Hematopoietic multipotent progenitor cell (in vitro differentiated cells): ENCODE results near the gene PRKCZ. TPM values are rescaled to one million over a fixed set of nuclear protein-coding genes. Genes with fewer than 3 reads are reported as not detected.
"Not testable (repeated sequence)": the region's sequence is repeated elsewhere in the genome, so short reads cannot be mapped to it uniquely, and the experiment has no call there.

ENCODE experiments used
- DNase-seq, 3 donors: peaks; one replicate each; pipeline ENCODE4 v3.0.0-alpha.2; 2011 to 2015; ENCODE audit warnings: low read depth in 2 of 3, low spot score in 2 of 3
- total RNA-seq: library from RNA; depleted of rRNA; stranded (reverse); fragments of >200 nt; gene quantifications from one replicate; pipeline ENCODE4 v1.2.3, GENCODE V29; 2012

Gene PRKCZ
- total RNA-seq, 1 donor, result 24.8 TPM

GRCh38 chr1:2110738-2111673 is 60.8 kb downstream of the PRKCZ start:
- DNase-seq, result no peak

GRCh38 chr1:2111674-2112035 is 61.4 kb downstream of the PRKCZ start:
- DNase-seq, result no peak

DNA sequence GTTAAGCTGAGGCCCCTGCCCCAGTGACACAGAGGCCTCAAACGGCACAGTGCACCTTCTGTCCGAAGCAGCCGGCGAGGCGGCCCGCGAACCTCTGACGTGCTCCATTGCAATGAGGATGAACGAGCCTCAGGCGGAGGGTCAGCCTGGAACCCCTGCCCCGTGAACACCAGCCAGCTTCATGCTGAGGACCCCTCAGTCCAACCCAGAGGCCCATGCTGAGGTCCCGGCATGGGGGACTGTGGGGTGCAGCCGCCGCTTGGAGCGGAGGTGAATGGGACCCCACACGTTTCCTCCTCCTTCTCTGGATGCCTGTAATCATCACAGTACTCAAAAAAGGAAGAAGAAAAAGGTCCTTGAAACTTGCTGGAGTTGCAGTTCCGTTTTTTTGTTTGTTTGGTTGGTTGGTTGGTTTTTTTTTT is 62.1 kb downstream of the PRKCZ start:
- DNase-seq, result peak in 1 of 3 donors; percentile 41

DNA sequence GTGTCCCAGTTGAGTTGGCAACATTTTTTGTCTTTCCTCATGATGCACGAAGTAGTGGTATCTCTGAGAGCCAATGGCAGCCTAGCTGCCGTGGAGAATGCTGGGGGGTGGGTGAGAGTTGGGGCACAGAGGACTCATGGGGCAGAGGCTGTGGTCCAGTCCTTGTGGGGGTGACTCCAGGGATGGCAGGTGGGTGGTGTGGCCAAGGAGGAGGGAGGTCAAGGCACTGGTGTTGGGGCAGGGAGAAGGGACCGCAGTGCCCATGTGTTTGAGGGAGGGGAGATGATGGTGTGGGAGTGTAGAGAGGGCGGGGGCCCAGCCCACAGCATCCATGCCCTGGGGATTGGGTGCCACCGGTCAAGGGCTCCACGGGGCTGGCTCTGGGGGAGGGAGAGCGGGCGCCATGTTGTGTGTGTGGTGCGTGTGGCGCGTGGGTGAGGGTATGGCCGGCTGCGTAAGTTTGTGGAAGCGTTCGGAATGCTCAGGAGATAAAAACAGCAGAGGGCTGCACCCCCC is 63.5 kb downstream of the PRKCZ start:
- no peak for DNase-seq

DNA sequence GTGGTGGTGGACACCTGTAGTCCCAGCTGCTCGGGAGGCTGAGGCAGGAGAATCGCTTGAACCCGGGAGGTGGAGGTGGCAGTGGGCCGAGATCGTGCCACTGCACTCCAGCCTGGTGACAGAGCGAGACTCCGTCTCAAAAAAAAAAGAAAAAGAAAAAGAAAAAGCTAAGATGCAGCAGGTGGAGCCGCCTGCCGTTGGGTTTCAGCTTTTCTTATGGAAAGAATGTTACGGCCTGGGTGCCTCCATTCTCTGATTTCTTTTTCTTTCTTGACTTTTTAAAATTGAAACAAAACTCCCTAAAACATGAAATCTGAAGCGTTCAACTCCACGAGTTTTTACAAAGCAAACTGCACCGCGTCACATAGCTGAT is 64.4 kb downstream of the PRKCZ start:
- not testable (repeated sequence) for DNase-seq

DNA sequence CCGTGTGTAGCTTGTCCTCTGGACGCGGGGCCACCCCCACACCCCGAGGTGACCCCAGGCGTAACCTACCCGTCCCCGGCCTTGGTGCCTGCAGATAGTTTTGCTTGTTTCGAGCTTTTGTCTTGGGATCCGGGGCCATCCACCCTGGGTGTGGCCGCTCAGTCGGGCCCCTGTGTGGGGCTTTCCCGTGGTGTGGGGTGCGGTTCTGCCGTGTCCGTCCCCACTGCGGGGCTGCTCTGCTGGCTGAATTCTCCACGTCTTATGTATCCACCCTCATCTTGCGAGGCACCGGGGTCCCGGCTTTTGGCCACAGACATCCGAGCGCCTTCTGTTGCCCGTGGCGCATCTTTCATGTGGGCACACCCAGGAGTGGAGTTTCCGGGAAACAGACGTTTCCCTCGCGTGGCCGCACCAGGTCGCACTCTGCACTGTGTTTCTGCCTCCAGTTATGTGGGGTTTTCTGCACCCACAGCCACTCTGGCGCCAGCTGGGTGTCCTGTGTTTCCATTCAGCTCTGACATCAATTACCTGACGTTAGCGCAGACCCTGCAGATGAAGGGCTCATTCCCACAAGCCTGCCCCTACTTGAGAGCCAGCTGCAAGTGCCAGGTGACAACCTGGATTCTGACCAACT is 64.9 kb downstream of the PRKCZ start:
- DNase-seq, result no peak

- no peak for DNase-seq
These were observed 65.6 kb downstream of the PRKCZ start for GRCh38 chr1:2115702-2116341.

GRCh38 chr1:2119886-2120285 is 69.7 kb downstream of the PRKCZ start:
- no peak for DNase-seq

DNA sequence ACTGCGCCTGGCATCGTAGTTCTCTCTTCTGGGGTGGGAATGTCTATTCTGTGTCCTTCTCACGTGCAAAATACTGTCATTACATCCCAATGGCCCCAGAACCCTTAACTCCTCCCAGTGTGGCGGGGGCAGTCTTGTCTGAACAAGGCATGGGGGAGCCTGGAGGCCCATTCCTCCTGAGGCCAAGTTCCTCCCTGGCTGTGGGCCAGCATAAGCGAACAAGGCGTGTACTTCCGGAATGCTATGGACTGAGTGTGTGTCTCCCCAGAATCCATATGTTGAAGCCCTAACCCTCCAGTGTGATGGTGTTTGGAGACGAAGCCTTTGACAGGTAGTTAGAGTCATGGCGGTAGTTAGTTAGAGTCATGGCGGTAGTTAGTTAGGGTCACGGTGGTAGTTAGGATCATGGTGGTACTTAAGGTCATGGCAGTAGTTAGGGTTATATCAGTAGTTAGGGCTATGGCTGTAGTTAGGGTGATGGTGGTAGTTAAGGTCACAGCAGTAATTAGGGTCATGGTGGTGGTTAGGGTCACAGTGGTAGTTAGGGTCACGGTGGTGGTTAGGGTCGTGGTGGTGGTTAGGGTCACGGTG is 71.0 kb downstream of the PRKCZ start:
- DNase-seq, result no peak

DNA sequence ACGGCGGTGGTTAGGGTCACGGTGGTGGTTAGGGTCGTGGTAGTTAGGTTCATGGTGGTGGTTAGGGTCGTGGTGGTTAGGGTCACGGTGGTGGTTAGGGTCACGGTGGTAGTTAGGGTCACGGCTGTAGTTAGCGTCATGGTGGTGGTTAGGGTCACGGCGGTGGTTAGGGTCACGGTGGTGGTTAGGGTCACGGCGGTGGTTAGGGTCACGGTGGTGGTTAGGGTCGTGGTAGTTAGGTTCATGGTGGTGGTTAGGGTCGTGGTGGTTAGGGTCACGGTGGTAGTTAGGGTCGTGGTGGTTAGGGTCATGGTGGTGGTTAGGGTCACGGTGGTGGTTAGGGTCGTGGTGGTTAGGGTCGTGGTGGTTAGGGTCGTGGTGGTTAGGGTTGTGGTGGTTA is 71.6 kb downstream of the PRKCZ start:
- not testable (repeated sequence) for DNase-seq

- DNase-seq, result no peak
These were observed 74.4 kb downstream of the PRKCZ start for GRCh38 chr1:2124446-2125198.

- peak in 1 of 3 donors; percentile 15 for DNase-seq
These were observed 75.4 kb downstream of the PRKCZ start for GRCh38 chr1:2125350-2126211.

DNA sequence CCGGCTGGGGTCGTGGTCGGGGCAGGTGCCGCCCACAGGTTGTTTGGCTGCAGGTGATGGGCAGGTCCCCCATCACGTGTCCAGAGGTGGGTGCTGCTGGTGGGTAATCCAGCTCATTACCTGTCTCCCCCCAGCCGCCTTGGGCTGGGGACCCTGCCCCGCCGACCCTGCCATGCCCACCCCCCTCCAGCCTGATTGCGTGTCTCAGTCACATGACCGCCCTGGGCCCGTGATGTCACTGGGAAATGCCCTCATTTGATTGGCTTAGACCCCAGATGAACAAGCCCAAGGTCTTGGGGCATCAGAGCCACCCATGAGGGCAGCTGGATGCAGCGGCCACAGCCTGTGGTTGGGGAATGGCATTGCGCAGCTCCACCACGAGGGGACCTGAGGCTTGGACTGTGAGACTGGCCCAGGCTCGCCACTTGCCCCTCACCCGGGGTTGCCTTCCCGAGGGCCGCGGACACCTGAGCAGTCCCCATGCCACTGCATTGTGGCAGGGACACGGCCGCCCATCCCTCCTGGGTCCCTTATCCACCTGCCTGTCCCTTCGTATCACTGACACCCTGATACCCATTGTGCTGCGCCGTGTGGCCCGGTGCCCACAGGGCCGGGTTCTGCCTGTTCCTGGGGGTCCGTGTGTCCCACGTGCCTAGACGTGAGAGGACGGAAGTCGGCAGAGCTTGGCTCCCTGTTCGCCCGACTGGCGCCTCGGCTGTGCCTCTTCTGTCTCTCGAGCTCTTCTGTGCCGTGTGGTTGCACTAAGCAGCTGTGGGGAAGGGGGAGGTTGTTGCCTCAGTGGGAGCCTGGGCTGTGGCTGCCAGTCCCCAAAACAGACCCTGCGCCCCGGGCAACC is 76.3 kb downstream of the PRKCZ start:
- DNase-seq, result no peak

DNA sequence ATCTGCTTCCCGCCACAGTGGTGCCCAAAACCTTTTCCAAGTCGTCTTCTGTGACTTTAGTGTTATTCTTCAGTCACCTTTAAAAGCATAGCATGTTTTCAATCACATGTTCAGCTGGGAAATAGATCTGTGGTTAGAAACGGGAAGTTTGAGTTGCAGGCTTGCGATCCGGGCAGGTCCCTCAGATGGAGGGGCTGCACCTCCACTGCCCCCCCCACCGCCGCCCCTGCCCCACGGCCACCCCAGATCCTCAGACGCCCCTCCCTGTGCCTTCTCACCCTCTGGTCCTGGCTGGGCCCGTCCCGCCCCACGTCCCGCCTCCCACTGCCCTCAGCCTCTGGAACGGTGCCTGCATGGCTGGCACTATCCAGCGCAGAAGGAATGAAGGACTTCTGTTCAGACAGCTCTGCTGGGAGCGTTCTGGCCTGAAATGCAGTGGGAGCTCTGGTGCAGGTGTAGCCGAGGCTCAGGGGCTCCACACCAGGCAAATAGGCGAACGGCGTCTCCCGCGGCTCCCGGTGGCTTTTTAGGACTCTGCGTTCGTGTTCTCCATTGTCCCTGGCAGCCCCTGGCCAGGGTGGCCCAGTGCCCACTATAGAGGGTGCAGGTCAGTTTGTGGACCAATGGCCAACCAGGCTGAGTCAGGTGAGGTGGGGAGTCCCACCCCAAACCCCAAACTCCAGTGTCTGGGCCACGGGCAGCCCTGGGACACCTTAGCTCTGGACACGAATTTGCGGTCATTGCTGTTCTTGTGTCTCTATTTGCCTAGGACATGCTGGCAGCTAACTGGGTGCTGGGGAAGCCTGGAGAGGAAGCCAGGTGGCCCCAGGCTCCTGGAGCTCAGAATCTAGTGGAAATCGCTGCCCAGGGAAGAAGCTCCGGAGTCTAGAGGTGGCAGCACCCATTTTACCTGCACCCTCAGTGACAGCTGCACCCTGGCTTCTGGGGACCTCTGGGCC is 77.3 kb downstream of the PRKCZ start:
- peak in 2 of 3 donors; percentile 53 to 75 for DNase-seq

DNA sequence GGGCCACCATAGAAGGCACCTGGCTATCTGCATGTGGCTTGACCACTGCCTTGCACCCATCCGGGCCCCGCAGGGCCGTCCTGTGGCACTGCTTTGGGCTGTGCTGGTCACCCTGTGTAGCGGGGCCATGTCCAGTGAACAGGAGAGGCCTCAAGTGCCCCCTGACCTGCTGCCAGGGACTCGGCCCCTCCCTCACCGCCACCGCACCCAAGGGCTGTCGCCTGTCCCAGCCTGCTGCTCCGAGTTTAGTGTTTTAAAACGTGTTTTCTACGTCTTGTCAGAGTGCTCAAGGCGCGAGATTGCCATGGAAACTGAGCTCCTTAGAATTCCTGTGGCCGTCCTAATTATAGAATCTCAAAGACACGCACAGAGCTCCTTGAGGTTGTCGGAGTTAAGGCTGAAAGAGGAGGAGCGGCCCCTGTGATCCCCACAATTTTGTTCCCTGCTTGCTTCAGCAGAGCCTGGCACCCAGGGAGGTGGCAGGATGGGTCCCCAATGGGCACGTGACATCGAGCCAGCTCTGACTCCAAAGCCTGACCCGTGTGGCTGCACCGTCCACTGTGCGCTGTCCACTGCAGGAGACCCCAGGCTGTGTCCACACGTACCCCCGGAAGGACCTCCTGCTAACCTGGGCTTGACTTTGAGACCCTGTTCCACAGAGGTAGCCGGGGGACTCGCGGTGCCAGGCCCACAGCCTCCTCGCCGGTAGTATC is 78.1 kb downstream of the PRKCZ start:
- no peak for DNase-seq

DNA sequence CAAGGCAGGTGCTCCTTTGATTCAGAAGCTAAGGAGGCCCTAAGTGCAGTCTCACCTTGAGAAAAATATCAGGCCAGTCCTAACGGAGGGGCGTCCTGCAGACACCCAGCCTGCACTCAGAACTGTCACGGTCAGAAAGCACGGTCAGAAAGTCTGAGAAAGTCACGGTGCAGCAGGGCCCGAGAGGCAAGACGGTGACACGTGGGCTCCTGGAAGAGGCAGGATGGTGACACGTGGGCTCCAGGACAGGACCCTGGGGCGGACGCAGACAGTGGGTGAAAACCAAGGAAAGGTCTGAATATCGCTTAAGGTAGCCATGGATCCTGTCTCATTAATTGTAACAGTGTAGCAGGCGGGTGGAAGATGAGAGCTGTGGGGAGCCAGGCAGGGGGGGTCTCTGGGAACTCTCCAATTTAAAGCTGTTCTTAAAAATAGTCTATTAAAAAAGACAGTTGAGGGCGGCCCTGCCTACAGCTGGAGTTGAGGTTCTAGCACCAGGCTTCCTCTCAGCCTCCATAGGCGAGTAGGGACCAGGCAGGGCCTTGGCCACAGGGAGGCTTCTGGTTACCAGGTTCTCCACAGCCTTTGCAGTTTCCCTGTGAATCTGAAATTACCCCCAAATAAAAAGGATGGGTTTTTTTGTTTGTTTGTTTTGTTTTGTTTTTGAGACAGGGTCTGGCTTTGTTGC is 79.2 kb downstream of the PRKCZ start:
- DNase-seq, result no peak
